ENCODE measurements around the gene ATF6B.
A peak's percentile ranks its signal among the peaks of the same experiment; 100 is the strongest.

Gene ATF6B

GRCh38 chr6:32112431-32112980, 15.5 kb downstream of the ATF6B start:
- TF ChIP-seq POLR2A (IDR thresholded peaks at IDR 0.05; ENCODE audit: extremely low read depth, insufficient read length) = no peak
- no peak for TF ChIP-seq CTCF (IDR thresholded peaks at IDR 0.05; ENCODE audit: low read depth, low read length)
- no peak for TF ChIP-seq MYC (IDR thresholded peaks at IDR 0.05; ENCODE audit: low read depth, low read length)
- TF ChIP-seq, protein P1, sequence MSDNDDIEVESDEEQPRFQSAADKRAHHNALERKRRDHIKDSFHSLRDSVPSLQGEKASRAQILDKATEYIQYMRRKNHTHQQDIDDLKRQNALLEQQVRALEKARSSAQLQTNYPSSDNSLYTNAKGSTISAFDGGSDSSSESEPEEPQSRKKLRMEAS (IDR thresholded peaks at IDR 0.05; ENCODE audit: low read depth, low read length) = no peak
- no peak overlapping the region for H3K4me3 ChIP-seq (ENCODE audit: low read depth, low read length)
- DNase-seq (ENCODE audit: low read depth) = no peak

DNA sequence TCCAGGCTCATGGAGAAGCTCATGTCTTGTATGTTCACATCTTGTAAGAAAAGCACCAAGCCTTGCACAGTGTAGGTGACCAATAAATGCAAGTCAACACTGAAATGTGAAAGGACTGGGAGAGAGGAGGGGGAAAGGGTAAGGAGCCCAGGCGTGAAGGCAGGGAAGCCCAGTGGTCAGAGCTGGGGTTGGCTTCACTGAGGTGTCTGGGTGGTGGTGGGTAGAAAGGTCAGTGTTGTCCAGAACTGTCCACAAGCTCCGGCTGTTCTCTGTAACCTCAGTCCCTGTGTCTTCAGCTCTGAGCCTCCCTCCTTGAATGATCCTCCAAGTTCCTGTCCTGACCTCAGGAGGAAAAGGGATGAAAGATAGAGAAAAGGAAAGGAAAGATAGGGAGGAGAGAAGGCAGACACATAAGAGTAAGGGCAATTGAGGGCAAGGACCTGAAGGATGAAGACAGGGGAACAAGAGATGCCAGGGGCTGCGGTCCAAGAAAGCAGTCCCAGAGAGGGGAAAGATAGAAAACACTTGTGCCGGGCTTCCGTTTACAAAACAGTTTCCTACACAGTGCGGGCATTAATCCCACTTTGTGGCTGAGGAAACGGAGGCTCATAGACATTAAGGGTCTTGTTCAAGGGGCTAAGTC, 16.5 kb downstream of the ATF6B start:
- H3K4me3 ChIP-seq (ENCODE audit: low read depth, low read length) = no peak overlapping the region
- DNase-seq (ENCODE audit: low read depth) = no peak
- no peak for TF ChIP-seq CTCF (IDR thresholded peaks at IDR 0.05; ENCODE audit: low read depth, low read length)
- TF ChIP-seq, protein P1 (IDR thresholded peaks at IDR 0.05; ENCODE audit: low read depth, low read length) = no peak
- TF ChIP-seq POLR2A (IDR thresholded peaks at IDR 0.05; ENCODE audit: extremely low read depth, insufficient read length) = no peak
- TF ChIP-seq MYC (IDR thresholded peaks at IDR 0.05; ENCODE audit: low read depth, low read length) = no peak

- H3K4me3 ChIP-seq (ENCODE audit: low read depth, low read length) = no peak overlapping the region
Measured at GRCh38 chr6:32110632-32111031, 17.4 kb downstream of the ATF6B start.

GRCh38 chr6:32109765-32110160, 18.3 kb downstream of the ATF6B start:
- DNase-seq (ENCODE audit: low read depth) = no peak
- no peak overlapping the region for H3K4me3 ChIP-seq (ENCODE audit: low read depth, low read length)
- TF ChIP-seq MYC (IDR thresholded peaks at IDR 0.05; ENCODE audit: low read depth, low read length) (no peak), POLR2A (IDR thresholded peaks at IDR 0.05; ENCODE audit: extremely low read depth, insufficient read length) (no peak), CTCF (IDR thresholded peaks at IDR 0.05; ENCODE audit: low read depth, low read length) (no peak)
- TF ChIP-seq, protein P1 (IDR thresholded peaks at IDR 0.05; ENCODE audit: low read depth, low read length) = no peak

More at GRCh38 chr6:32110632-32111031, 17.4 kb downstream of the ATF6B start:
- TF ChIP-seq CTCF (IDR thresholded peaks at IDR 0.05; ENCODE audit: low read depth, low read length) (no peak), POLR2A (IDR thresholded peaks at IDR 0.05; ENCODE audit: extremely low read depth, insufficient read length) (no peak), MYC (IDR thresholded peaks at IDR 0.05; ENCODE audit: low read depth, low read length) (no peak)
- TF ChIP-seq, protein P1 (IDR thresholded peaks at IDR 0.05; ENCODE audit: low read depth, low read length) = no peak
- no peak for DNase-seq (ENCODE audit: low read depth)

- no peak for TF ChIP-seq CTCF (IDR thresholded peaks at IDR 0.05; ENCODE audit: low read depth, low read length)
- no peak for TF ChIP-seq POLR2A (IDR thresholded peaks at IDR 0.05; ENCODE audit: extremely low read depth, insufficient read length)
- TF ChIP-seq MYC (IDR thresholded peaks at IDR 0.05; ENCODE audit: low read depth, low read length) = no peak
- TF ChIP-seq, protein P1 (IDR thresholded peaks at IDR 0.05; ENCODE audit: low read depth, low read length) = no peak
- H3K4me3 ChIP-seq (ENCODE audit: low read depth, low read length) = no peak within 1 kb of the TSS
- DNase-seq (ENCODE audit: low read depth) = peak; percentile 37
Measured at GRCh38 chr6:32109114-32109764, 18.8 kb downstream of the ATF6B start, which contains the start of gene TNXB. TNXB (minus strand) TSS chr6:32109338; CDS start chr6:32098198, 11,140 bp downstream.
